ENCODE data around the gene MBD1.

The MBD1 gene

GRCh38 chr18:50285071-50285470 is 3.7 kb upstream of the MBD1 start:
- TF ChIP-seq, protein P1, sequence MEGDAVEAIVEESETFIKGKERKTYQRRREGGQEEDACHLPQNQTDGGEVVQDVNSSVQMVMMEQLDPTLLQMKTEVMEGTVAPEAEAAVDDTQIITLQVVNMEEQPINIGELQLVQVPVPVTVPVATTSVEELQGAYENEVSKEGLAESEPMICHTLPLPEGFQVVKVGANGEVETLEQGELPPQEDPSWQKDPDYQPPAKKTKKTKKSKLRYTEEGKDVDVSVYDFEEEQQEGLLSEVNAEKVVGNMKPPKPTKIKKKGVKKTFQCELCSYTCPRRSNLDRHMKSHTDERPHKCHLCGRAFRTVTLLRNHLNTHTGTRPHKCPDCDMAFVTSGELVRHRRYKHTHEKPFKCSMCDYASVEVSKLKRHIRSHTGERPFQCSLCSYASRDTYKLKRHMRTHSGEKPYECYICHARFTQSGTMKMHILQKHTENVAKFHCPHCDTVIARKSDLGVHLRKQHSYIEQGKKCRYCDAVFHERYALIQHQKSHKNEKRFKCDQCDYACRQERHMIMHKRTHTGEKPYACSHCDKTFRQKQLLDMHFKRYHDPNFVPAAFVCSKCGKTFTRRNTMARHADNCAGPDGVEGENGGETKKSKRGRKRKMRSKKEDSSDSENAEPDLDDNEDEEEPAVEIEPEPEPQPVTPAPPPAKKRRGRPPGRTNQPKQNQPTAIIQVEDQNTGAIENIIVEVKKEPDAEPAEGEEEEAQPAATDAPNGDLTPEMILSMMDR (conservative IDR thresholded peaks at IDR 0.05; ENCODE audit: low read depth, low read length): no peak
- no peak for DNase-seq (ENCODE audit: low read depth)
- H3K4me3 ChIP-seq (ENCODE audit: low read depth, low read length): no peak overlapping the region

- TF ChIP-seq, protein P1 (conservative IDR thresholded peaks at IDR 0.05; ENCODE audit: low read depth, low read length): no peak
- no peak for DNase-seq (ENCODE audit: low read depth)
- H3K4me3 ChIP-seq (ENCODE audit: low read depth, low read length): no peak overlapping the region
Measured at GRCh38 chr18:50284255-50284885, 3.0 kb upstream of the MBD1 start.

DNA sequence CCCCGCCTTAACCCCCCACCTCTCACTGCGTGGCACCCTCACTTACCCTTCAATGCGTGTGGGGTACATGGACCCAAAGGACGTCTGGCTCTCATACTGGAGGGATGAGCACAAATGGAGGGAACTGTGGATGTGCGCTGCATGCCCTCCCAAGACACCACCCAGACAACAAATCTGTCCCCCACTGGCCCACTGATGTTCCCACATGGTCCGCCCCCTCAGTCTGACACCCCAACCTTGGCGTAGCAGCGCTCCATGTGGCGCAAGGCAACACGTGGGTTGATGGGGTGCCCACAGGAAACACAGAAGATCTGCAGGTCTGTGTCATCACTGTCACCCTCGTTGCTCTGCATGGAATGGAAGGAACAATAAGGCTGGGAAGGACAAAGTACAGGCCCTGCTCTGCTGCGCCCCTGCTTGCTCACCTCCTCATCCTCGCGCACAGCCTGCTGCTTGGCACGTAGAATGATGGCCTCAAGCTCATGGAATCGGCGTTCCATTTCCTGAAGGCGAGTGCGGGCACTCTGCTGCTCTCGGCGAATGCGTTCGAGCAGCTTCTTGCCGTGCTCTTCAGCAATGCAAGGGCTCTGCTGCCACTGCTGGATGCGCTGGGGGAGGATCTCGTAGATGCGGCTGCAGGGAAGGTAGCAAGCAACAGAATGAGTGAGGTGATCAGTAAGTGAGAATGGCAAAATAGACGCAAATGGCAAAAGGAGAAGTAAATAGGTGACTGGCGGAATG is 2.3 kb upstream of the MBD1 start:
- TF ChIP-seq, protein P1 (conservative IDR thresholded peaks at IDR 0.05; ENCODE audit: low read depth, low read length): no peak
- DNase-seq (ENCODE audit: low read depth): no peak
- H3K4me3 ChIP-seq (ENCODE audit: low read depth, low read length): no peak overlapping the region

- TF ChIP-seq, protein P1 (conservative IDR thresholded peaks at IDR 0.05; ENCODE audit: low read depth, low read length): no peak
- no peak for DNase-seq (ENCODE audit: low read depth)
- no peak overlapping the region for H3K4me3 ChIP-seq (ENCODE audit: low read depth, low read length)
Measured at GRCh38 chr18:50282521-50283335, 1.4 kb upstream of the MBD1 start.

DNA sequence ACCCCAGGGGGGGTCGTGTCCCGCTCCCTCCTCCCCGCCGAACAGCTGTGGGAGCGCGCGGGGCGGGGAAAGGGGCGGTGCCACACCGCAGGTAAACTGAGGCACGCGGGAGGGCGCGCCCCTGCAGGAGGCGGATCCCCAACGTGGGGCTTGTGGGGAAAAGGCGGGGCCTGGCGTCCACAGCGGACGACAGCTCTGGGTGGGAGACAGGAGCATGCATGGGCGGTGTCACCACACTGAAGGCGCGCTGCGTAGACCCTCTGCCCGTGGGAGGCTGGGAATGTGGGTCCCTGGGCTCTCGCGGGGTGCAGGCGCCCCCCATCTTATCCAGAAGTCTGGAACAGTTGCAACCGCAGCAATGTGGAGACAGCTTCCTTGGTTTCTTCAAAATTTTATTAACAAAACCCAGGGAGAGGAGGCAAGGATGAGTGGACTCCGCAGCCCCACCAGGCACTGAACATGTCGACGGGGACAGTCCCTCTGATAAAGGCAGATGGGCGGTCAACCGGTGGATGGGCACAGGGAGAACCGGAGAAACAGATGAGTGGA is 723 bp upstream of the MBD1 start:
- TF ChIP-seq, protein P1 (conservative IDR thresholded peaks at IDR 0.05; ENCODE audit: low read depth, low read length): no peak
- no peak for DNase-seq (ENCODE audit: low read depth)
- peak overlapping the region; percentile 100 for H3K4me3 ChIP-seq (ENCODE audit: low read depth, low read length)

- no peak for DNase-seq (ENCODE audit: low read depth)
- H3K4me3 ChIP-seq (ENCODE audit: low read depth, low read length): peak overlapping the region; percentile 100
- TF ChIP-seq, protein P1 (conservative IDR thresholded peaks at IDR 0.05; ENCODE audit: low read depth, low read length): no peak
Measured at GRCh38 chr18:50280707-50281294, 522 bp downstream of the MBD1 start.
